GM19463 (cell line): ENCODE data around the gene TMEM240.
"Not testable (repeated sequence)": the region's sequence is repeated elsewhere in the genome, so short reads cannot be mapped to it uniquely, and the experiment has no call there.

ENCODE experiments used
- ATAC-seq: cut with Tn5 transposase; IDR thresholded peaks from one replicate; pipeline ENCODE4 v1.9.1; 2021; ENCODE audit warnings: mild to moderate bottlenecking, moderate library complexity; ENCODE audit not compliant: unreplicated experiment

The TMEM240 gene

DNA sequence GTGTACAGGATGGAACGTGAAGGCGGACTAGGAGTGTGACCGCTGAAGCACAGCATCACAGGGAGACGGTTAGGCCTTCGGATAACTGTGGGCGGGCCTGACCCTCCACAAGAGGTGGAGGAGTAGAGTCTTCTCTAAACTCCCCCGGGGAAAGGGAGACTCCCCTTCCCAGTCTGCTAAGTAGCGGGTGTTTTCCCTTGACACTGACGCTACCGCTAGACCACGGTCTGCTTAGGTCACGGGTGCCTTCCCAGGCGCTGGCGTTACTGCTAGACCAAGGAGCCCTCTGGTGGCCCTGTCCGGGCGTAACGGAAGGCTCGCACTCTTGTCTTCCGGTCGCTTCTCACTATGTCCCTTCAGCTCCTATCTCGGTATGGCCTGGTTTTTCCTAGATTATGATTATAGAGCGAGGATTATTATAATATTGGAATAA is 35.0 kb downstream of the TMEM240 start:
- ATAC-seq = not testable (repeated sequence)

DNA sequence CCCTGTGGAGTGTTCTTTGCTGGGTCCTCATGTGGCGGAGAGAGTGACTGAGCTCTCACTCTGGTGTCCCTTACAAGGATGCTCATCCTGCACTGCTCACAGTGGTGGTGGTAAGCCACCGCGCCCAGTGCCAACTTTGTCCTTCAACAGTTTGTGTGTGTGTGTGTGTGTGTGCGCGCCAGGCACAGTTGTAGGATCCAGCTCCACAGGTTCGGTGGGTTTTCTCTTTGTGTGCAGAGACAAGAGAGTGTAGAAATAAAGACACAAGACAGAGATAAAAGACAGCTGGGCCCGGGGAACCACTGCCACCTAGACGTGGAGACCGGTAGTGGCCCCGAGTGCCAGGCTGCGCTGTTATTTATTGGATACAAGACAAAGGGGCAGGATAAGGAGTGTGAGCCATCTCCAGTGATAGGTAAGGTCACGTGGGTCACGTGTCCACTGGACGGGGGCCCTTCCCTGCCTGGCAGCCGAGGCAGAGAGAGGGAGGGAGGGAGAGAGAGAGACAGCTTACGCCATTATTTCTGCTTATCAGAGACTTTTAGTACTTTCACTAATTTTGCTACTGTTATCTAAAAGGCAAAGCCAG is 35.6 kb downstream of the TMEM240 start:
- not testable (repeated sequence) for ATAC-seq

DNA sequence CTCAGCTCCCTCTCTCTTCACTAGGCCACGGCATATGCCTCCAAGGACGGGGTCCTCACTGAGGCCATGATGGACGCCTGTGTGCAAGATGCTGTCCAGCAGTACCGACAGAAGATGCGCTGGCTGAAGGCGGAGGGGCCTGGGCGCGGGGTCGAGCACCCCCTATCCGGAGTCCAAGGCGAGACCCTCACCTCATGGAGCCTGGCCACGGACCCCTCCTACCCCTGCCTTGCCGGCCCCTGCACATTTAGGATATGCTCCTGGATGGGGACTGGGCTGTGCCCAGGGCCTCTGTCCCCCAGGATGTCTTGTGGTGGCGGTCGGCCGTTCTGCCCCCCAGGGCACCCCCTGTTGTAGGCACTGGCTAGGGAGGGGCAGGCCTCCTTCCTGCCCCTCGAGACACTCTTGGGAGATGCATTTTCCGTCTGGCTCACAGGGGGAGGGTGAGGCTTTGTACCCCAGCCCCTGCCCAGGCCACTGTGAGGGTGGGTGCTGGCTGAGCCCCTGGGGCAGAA is 44.9 kb downstream of the TMEM240 start:
- not testable (repeated sequence) for ATAC-seq

DNA sequence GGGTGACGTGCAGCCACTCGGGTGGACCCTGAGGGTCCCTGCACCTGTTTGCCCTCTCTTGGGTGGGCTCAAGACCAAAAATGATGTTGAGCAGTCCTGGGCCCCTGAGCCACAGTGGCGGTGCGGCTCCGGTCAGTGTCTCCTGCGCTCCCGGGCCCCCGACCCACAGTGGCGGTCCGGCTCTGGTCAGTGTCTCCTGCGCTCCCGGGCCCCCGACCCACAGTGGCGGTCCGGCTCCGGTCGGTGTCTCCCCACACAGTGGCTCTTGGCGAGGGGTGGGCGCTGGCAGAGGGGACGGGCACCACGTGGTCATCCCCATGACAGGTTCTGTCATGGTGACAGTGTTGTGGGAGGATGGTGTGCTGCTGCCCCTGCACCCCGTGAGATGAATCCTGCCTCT is 46.1 kb downstream of the TMEM240 start:
- ATAC-seq = not testable (repeated sequence)

DNA sequence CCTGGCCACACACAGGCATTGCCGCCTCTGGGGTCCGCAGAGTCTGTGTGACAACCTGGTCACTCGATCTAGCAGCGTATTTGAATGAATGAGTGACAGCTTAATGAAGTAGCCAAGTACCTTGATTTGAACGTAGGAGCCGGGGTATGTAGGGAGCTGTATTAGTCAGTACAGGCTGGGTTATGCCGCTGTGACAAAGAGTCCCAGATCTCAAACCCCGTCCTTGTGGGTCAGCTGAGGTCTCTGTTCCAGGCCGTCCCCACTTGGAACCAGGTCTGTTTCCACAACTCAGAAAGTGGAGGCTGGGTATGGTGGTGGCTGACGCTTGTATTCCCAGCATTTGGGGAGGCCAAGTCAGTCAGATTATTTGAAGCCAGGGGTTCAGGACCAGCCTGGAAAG is 48.8 kb downstream of the TMEM240 start:
- ATAC-seq = no peak

DNA sequence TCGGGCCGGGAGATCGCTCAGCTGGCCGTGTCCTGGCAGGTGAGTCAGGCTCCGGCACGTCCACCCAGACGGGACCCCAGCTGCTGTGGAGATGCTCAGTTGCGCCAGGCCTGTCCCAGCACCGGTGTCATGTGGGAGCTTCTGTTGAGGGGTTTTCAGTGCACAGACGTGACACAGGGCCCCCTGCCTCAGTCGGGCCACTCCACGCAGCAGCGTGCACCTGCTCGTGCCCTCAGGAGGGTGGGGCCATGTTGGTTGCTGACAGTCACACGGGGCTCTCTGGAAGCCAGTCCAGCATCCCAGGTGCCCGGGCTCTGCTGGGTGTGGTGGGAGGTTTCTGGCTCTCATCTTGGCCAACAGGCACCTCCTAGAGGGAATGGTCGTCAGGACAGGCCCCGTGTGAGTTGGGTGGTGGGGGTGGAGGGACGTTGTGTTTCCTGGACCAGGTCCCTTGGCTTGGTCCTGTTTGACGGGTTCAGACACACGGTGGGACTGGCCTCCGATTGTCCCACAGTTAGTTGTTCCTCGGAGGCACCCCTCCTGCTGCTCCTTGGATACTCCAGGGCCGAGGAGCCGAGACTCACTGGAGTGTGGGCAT is 49.7 kb downstream of the TMEM240 start:
- no peak for ATAC-seq

DNA sequence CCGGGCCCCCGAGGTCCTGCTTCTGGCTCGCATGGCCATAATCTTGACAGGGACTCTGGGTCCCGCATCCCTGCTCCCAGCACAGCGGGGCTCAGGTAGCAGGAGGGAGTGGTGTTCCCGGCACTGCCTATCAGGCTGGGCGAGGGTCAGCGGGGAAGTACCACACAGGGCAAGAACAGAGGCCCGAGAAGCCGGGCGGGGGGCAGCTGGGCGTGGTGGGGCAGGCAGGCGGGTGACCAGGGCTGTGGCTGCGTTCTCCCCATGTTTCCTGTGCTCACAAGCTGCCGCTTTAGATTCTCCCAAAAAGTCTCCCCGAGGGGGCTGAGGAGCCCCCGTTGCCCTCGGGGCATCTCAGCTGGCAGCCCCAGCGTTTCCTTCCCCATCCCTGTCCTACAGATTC is 50.6 kb downstream of the TMEM240 start:
- no peak for ATAC-seq

DNA sequence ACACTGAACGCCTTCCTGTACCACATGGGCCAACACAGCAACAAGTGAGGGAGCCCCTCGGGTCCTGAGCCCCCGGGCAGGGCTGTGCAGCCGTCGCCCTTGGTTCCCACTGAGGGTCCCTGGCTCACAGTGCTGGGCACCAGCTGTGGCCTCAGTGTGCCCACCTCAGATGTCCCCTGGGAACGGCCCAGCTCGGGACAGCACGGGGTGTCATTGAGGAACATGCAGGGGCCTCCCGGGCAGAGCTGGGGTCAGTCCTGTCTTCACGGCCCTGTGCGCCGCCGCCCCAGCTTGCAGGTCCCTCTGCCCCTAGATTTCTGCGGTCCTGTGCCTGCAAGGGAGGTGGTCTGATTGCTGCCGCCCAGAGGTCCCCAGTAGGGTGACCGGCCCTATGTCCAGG is 51.2 kb downstream of the TMEM240 start:
- no peak for ATAC-seq

DNA sequence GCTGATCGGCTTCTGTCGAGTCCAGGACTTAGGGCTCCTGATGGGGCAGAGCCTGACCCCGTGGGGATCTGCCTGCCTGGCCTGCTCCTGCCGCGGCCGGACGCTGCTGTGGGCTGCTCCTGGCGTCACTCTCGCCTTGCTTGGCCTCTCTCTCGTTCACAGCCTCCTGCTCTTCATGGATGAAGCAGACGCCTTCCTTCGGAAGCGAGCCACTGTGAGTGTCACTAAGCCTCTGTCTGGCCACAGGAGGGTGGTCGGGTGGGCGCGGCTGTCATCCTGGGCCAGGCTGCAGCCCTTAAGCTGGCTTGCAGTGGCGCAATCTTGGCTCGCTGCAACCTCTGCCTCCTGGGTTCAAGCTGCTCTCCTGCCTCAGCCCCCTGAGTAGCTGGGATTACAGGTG is 52.7 kb downstream of the TMEM240 start:
- no peak for ATAC-seq

DNA sequence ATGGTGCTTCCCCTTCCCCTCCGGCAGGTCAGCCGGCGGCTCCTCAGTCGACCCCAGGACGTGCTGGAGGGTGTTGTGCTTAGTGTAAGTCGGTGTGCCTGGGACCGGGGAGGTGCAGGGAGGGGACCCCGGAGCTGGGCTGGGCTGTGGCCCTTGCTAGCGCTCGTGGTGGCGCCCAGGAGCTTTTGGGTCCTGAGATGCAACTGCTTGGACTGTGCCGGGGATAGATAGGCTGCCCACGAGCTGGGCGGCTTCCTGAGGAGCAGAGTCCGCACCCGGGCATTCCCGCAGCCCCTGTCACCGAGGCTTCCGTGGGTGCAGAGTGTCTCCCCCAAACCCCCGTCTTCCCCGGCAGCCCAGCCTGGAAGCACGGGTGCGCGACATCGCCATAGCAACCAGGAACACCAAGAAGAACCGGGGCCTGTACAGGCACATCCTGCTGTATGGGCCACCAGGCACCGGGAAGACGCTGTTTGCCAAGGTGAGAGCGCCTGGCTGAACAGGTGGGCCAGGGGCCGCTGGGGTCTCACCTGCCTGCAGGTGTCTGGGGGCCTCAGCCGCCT is 54.6 kb downstream of the TMEM240 start:
- not testable (repeated sequence) for ATAC-seq

DNA sequence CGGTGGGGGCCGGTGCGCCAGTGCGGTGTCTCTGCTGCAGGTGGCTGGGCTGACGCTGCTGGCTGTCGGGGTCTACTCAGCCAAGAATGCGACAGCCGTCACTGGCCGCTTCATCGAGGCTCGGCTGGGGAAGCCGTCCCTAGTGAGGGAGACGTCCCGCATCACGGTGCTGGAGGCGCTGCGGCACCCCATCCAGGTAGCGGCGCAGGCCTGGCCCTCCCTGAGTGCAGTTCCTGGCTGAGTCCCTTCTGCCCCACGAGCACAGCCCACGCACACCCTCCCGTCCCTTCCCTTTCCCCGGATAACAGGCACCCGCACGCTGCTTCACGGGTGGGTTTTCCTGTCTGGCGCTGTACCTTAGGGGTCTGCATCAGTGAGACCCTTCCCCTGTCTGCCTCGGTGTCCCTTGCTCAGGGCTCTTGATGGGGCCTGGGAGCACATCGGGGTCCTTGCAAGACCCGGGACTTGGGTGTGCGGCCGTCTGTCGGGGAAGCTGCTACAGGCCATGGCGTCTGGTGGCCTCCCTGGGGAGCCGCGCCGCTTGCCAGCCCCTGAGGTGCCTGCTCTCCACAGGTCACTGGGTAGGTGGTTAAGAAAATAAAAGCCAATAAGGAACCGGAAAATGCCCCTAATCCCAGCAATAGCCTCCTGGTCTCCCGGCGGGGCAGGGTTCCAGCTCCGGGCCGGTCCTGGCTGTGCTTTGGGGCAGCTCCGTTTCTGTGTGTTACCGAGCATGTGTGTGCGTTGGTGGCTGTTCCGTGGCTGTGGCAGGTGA is 55.3 kb downstream of the TMEM240 start:
- not testable (repeated sequence) for ATAC-seq
